Measurements from ENCODE around the gene ME1. TPM values are rescaled to one million over a fixed set of nuclear protein-coding genes. Genes with fewer than 3 reads are reported as not detected.

The ME1 gene
- total RNA-seq, 1 experiment from 2014 or later, result 7.8 TPM

DNA sequence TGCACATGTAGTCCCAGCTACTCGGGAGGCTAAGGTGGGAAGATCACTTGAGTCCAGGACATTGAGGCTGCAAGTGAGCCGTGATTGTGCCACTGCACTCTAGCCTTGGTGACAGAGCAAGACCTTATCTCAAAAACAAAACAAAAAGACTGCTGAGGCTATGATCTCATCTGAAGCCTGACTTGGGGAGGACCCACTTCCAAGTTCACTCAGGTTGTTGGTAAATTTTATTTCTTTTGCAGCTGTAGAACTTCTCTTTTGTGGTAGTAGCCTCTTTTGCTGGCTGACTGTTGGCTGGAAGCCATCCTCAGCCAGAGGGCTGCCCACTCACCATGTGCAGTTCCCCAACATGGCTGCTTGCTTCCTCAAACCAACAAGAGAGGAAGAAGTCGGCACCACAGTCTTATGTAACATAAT, 36.8 kb upstream of the ME1 start:
- Histone ChIP-seq H4K8ac (replicated peaks; ENCODE audit: insufficient read length, low read depth, low read length) (no peak overlapping the region), H3K79me2 (ENCODE audit: insufficient read depth, low read length) (no peaks in the 10 kb centered on the region), H3T11ph (ENCODE audit: low read length) (no peak overlapping the region), H4K5ac (ENCODE audit: insufficient read length, low read depth, low read length) (no peak overlapping the region), H2BK120ac (ENCODE audit: low read depth, low read length, poor library complexity, severe bottlenecking) (no peak overlapping the region), H2BK12ac (ENCODE audit: insufficient read length, low read depth, low read length) (no peak overlapping the region), H3K4ac (ENCODE audit: low read depth, low read length) (no peak overlapping the region), H3K27ac (ENCODE audit: insufficient read length, low read depth, low read length) (no peak overlapping the region), H3K4me2 (ENCODE audit: insufficient read depth, insufficient read length, low read length) (no peak overlapping the region), H3K27me3 (ENCODE audit: insufficient read depth, low read length) (no peaks in the 10 kb centered on the region; the same call in 1 of the 2 replicates), H4K20me1 (ENCODE audit: control insufficient read depth, insufficient read depth, insufficient read length) (no peaks in the 10 kb centered on the region), H3K14ac (ENCODE audit: insufficient read depth, low read length) (no peak overlapping the region), H3K79me1 (ENCODE audit: insufficient read depth, low read depth, low read length, poor library complexity, severe bottlenecking) (no peaks in the 10 kb centered on the region), H2BK5ac (ENCODE audit: insufficient read length, low read length) (no peak overlapping the region), H3K4me1 (ENCODE audit: insufficient read depth, low read length) (no peaks in the 10 kb centered on the region), H3K9me3 (ENCODE audit: control insufficient read depth, low read depth, low read length) (no peaks in the 10 kb centered on the region), H3K23me2 (ENCODE audit: insufficient read length, low read depth, low read length, poor library complexity, severe bottlenecking) (no peaks in the 10 kb centered on the region), H2BK20ac (ENCODE audit: low read depth, low read length, poor library complexity, severe bottlenecking) (no peak overlapping the region), H3K23ac (ENCODE audit: insufficient read length, low read depth, low read length) (no peak overlapping the region), H4K91ac (ENCODE audit: insufficient read length, low read depth, low read length) (no peak overlapping the region), H3K56ac (ENCODE audit: insufficient read length, low read depth, low read length) (no peak overlapping the region), H3K18ac (ENCODE audit: insufficient read length, low read depth, low read length) (no peak overlapping the region), H2AK5ac (ENCODE audit: insufficient read length, low read length) (no peak overlapping the region), H3K9ac (ENCODE audit: extremely low read depth, insufficient read length, low read length) (no peak overlapping the region), H2AFZ (ENCODE audit: low read length) (no peak overlapping the region), H2BK15ac (ENCODE audit: low read depth, low read length) (no peak overlapping the region)
- Mint-ChIP-seq H3K4me3 (no peak overlapping the region), H3K4me1 (peaks cover 7 to 10% of the 10 kb centered on the region in 2 experiments), H3K27me3 (ENCODE audit: low read depth) (peaks cover 26% of the 10 kb centered on the region), H3K36me3 (ENCODE audit: insufficient read depth in 1 of 3, low read depth in 3 of 3) (no peaks in the 10 kb centered on the region), H3K9me3 (no peaks in the 10 kb centered on the region; a peak in 1 of 5 replicates), H3K27ac (no peak overlapping the region; a peak in 1 of 7 replicates)
- DNase-seq, result no peak
- TF ChIP-seq, protein P1, sequence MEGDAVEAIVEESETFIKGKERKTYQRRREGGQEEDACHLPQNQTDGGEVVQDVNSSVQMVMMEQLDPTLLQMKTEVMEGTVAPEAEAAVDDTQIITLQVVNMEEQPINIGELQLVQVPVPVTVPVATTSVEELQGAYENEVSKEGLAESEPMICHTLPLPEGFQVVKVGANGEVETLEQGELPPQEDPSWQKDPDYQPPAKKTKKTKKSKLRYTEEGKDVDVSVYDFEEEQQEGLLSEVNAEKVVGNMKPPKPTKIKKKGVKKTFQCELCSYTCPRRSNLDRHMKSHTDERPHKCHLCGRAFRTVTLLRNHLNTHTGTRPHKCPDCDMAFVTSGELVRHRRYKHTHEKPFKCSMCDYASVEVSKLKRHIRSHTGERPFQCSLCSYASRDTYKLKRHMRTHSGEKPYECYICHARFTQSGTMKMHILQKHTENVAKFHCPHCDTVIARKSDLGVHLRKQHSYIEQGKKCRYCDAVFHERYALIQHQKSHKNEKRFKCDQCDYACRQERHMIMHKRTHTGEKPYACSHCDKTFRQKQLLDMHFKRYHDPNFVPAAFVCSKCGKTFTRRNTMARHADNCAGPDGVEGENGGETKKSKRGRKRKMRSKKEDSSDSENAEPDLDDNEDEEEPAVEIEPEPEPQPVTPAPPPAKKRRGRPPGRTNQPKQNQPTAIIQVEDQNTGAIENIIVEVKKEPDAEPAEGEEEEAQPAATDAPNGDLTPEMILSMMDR (conservative IDR thresholded peaks at IDR 0.05), result no peak
- WGBS (ENCODE audit: extremely low coverage, insufficient read length, low lambda C conversion rate), result no CpG with 5 or more reads among the region's 3 CpGs
